Measurements from ENCODE around the gene ACTN4.

DNA sequence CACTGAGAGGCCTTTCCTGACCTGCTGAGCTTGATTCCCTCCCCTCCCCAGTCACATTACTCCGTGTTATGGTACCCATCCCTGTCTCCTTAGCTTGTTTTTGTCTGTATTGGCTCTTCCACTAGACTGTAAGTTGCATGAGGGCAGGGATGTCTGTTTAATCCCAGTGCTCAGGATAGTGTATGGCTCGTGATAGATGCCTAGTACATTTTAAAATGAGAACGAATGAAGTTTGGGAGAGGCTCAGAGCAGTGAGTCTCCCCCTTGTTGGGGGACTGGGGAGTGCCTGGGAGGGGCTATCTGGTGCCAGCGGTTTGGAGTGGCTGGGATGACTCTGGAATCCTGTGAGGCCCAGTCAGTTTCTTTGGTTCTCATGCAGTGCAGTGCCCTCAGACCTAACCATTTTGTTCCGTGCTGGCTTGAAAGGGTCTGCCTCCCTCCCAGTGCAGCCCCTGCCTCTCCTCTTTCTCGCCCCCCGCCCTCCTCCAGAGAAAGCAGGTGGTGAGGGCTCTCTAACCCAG is 35.5 kb downstream of the ACTN4 start:
- TF ChIP-seq CTCF (IDR thresholded peaks at IDR 0.05) (no peak), POLR2AphosphoS5 (IDR thresholded peaks at IDR 0.05; ENCODE audit: low read depth, low read length) (no peak), REST (IDR thresholded peaks at IDR 0.05; ENCODE audit: insufficient read depth in 1 of 2, low read depth in 2 of 2, low read length in 1 of 2) (no peak), TCF7L2 (IDR thresholded peaks at IDR 0.05; ENCODE audit: low read depth, low read length) (no peak), SIN3A (IDR thresholded peaks at IDR 0.05; ENCODE audit: borderline replicate concordance, insufficient read depth, low read depth, low read length) (no peak)

All from Panc1 (cell line).